PC-9 (cell line): ENCODE results near the gene TSSK2. TPM values are rescaled to one million over a fixed set of nuclear protein-coding genes. Genes with fewer than 3 reads are reported as not detected.
"Not testable (repeated sequence)": the region's sequence is repeated elsewhere in the genome, so short reads cannot be mapped to it uniquely, and the experiment has no call there.

ENCODE experiments used
- BruUV-seq: library from RNA; stranded (reverse); fragments of 400-500 nt; replicated peaks from 2 replicates; lab custom pipeline; 2021; lab: Mats Ljungman, UMichigan
- CTCF ChIA-PET: fragments of 300-600 bp; sonication (Branson Sonifier 250); formaldehyde crosslinking; loops from one replicate; lab custom pipeline; 2022; ENCODE audit warnings: antibody characterized with exemption; lab: Charles Lee
- POLR2A ChIA-PET: fragments of 300-600 bp; sonication (Branson Sonifier 250); formaldehyde crosslinking; loops from one replicate; lab custom pipeline; 2022; ENCODE audit warnings: antibody characterized with exemption; ENCODE audit not compliant: unreplicated experiment; lab: Charles Lee
- DNase-seq, 2 experiments: peaks; one replicate each; pipeline versions ENCODE4 v3.0.0 to v3.0.0-alpha.2; 2015 to 2022; ENCODE audit warnings: mixed read lengths in 1 of 2
- H2AFZ ChIP-seq: fragments of 200-600 bp; sonication (generic); 2 replicates; pipeline ENCODE4 v1.8.1; 2017; ENCODE audit warnings: antibody characterized with exemption
- H3F3A ChIP-seq: fragments of 200-600 bp; sonication (generic); 2 replicates; pipeline ENCODE4 v1.8.1; 2017; ENCODE audit warnings: antibody characterized with exemption, mild to moderate bottlenecking, low read depth; ENCODE audit not compliant: insufficient read depth
- H3K27ac ChIP-seq: fragments of 200-600 bp; sonication (generic); 2 replicates; pipeline ENCODE4 v1.6.1; 2016; ENCODE audit warnings: mixed run types
- H3K27me3 ChIP-seq: fragments of 200-600 bp; sonication (generic); 2 replicates; pipeline ENCODE4 v1.6.1; 2016; ENCODE audit warnings: low read depth, mixed run types; ENCODE audit not compliant: insufficient read depth
- H3K36me3 ChIP-seq: fragments of 200-600 bp; sonication (generic); 2 replicates; pipeline ENCODE4 v1.6.1; 2016; ENCODE audit warnings: low read depth, mixed run types
- H3K4me1 ChIP-seq: fragments of 200-600 bp; sonication (generic); replicated peaks from 2 replicates; pipeline ENCODE4 v1.6.1; 2016; ENCODE audit warnings: mixed run types; ENCODE audit not compliant: insufficient read depth
- H3K4me2 ChIP-seq: fragments of 200-600 bp; sonication (generic); 2 replicates; pipeline ENCODE4 v1.6.1; 2017; ENCODE audit warnings: mixed run types
- H3K4me3 ChIP-seq: fragments of 200-600 bp; sonication (generic); 2 replicates; pipeline ENCODE4 v1.6.1; 2016; ENCODE audit warnings: mixed run types
- H3K79me2 ChIP-seq: fragments of 200-600 bp; sonication (generic); 2 replicates; pipeline ENCODE4 v1.6.1; 2017; ENCODE audit warnings: low read depth, mixed run types
- H3K9me2 ChIP-seq: fragments of 200-600 bp; sonication (generic); 2 replicates; pipeline ENCODE4 v1.8.1; 2017; ENCODE audit warnings: mild to moderate bottlenecking; ENCODE audit not compliant: insufficient read depth
- H3K9me3 ChIP-seq: fragments of 200-600 bp; sonication (generic); 2 replicates; pipeline ENCODE4 v1.8.1; 2016; ENCODE audit warnings: low read depth; ENCODE audit not compliant: insufficient read depth
- H4K20me1 ChIP-seq: fragments of 200-600 bp; sonication (generic); 2 replicates; pipeline ENCODE4 v1.8.1; 2017; ENCODE audit not compliant: insufficient read depth
- CTCF ChIP-seq: fragments of 200-600 bp; sonication (generic); conservative IDR thresholded peaks from 2 replicates; pipeline ENCODE4 v1.6.1; 2017; ENCODE audit warnings: mixed run types, antibody characterized with exemption, mild to moderate bottlenecking, moderate library complexity
- EZH2 ChIP-seq: fragments of 200-600 bp; sonication (generic); IDR thresholded peaks from 2 replicates; pipeline ENCODE4 v1.8.0; 2017; ENCODE audit warnings: antibody characterized with exemption, low read depth
- intact Hi-C: fragments of 100-400 bp; cut with micrococcal nuclease; formaldehyde crosslinking; loops from one replicate; pipeline ENCODE4 v1.10.0; 2022; ENCODE audit not compliant: unreplicated experiment
- total RNA-seq: library from RNA; stranded (reverse); gene quantifications from 2 replicates; pipeline ENCODE4 v1.2.3, GENCODE V29; 2021

TSSK2 gene
- total RNA-seq, 1 experiment from 2014 or later: not detected

- Histone ChIP-seq H3K9me3 (no peaks in the 10 kb centered on the region), H3K4me1 (no peaks in the 10 kb centered on the region; the same call in 1 of the 2 replicates), H4K20me1 (peaks cover 4% of the 10 kb centered on the region; the same call in 1 of the 2 replicates), H2AFZ (no peak overlapping the region), H3K9me2 (no peaks in the 10 kb centered on the region), H3K36me3 (no peaks in the 10 kb centered on the region), H3K4me2 (no peak overlapping the region), H3F3A (no peaks in the 10 kb centered on the region), H3K27me3 (no peaks in the 10 kb centered on the region), H3K27ac (no peak overlapping the region), H3K4me3 (no peak overlapping the region), H3K79me2 (no peaks in the 10 kb centered on the region)
- DNase-seq: no peak
- intact Hi-C loops: no loop called here
- ChIA-PET POLR2A (no interaction called here), CTCF (no interaction called here)
- no peak for TF ChIP-seq EZH2
- TF ChIP-seq CTCF: no peak
- BruUV-seq: no TSS peak
Observed at GRCh38 chr22:19082793-19083192, 48.3 kb upstream of the TSSK2 start.

GRCh38 chr22:19084126-19084525 lies 47.0 kb upstream of the TSSK2 start:
- H3K4me3 ChIP-seq, CTCF ChIA-PET, H3K27me3 ChIP-seq, H3K9me2 ChIP-seq, H3K36me3 ChIP-seq, POLR2A ChIA-PET, intact Hi-C loops, H3K4me1 ChIP-seq, H4K20me1 ChIP-seq, H3K27ac ChIP-seq, H3F3A ChIP-seq, H2AFZ ChIP-seq, H3K9me3 ChIP-seq, H3K79me2 ChIP-seq, BruUV-seq, H3K4me2 ChIP-seq, DNase-seq: not testable (repeated sequence)

- H2AFZ ChIP-seq, H3K36me3 ChIP-seq, POLR2A ChIA-PET, H3K9me2 ChIP-seq, H3K27me3 ChIP-seq, H3K79me2 ChIP-seq, H3K27ac ChIP-seq, H3K4me1 ChIP-seq, BruUV-seq, H3F3A ChIP-seq, H4K20me1 ChIP-seq, DNase-seq, intact Hi-C loops, CTCF ChIA-PET, H3K4me3 ChIP-seq, H3K9me3 ChIP-seq, H3K4me2 ChIP-seq: not testable (repeated sequence)
Observed at GRCh38 chr22:19084586-19084985, 46.5 kb upstream of the TSSK2 start.

- Histone ChIP-seq H3K27ac (no peak overlapping the region), H3K4me1 (no peaks in the 10 kb centered on the region; the same call in 1 of the 2 replicates), H3K4me2 (no peak overlapping the region), H3K36me3 (no peaks in the 10 kb centered on the region), H3K9me2 (no peaks in the 10 kb centered on the region), H4K20me1 (peaks cover 4% of the 10 kb centered on the region; the same call in 1 of the 2 replicates), H3K27me3 (no peaks in the 10 kb centered on the region), H3K79me2 (no peaks in the 10 kb centered on the region), H2AFZ (no peak overlapping the region), H3K9me3 (no peaks in the 10 kb centered on the region), H3F3A (no peaks in the 10 kb centered on the region), H3K4me3 (no peak overlapping the region)
- ChIA-PET CTCF (no interaction called here), POLR2A (no interaction called here)
- no peak; the same call in 1 of the 2 replicates for TF ChIP-seq CTCF
- no peak for TF ChIP-seq EZH2
- no peak for DNase-seq
- intact Hi-C loops: no loop called here
- BruUV-seq: no TSS peak
Observed at GRCh38 chr22:19085233-19085718, 45.8 kb upstream of the TSSK2 start.
